Measurements from ENCODE around the gene LONP2. TPM values are rescaled to one million over a fixed set of nuclear protein-coding genes. Genes with fewer than 3 reads are reported as not detected.
A peak's percentile ranks its signal among the peaks of the same experiment; 100 is the strongest.

LONP2 gene
- polyA plus RNA-seq, 1 experiment, result 34.1 TPM

DNA sequence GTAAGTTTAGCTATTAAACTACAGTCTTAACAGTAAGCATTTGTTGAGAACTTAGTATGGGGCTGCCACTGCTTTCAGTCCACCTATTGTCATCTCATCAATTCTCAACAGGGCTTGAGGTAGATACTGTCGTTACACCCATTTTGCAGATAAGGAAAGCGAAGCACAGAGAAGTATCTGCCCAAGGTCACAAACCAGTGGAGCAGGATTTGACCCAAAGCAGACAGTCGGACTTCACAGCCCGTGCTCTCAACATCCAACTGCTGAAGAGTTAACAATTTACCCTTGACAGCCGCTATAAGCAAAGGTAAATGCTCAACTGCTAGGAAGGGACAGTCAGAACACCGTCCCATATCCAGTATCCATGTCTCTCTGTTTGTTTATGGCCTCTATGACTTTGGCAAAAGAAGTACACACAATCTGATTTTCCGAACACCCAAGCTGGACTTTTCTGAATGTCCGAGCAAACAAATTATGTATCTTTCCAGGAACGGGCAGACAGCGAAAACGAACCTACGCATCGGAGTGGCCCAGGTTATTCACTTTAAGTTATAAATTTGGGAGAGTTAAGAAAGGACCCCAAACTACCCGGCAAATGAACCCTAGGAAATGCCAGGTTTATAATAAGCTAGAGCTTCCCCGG is 139.9 kb downstream of the LONP2 start:
- Histone ChIP-seq H3K36me3 (ENCODE audit: control insufficient read depth, insufficient read depth, low read length) (no peaks in the 10 kb centered on the region), H3K27me3 (ENCODE audit: control insufficient read depth, insufficient read depth, low read length) (no peaks in the 10 kb centered on the region), H3K4me3 (ENCODE audit: low read depth, low read length) (peak overlapping the region; percentile 83)
- DNase-seq (ENCODE audit: low read depth), result no peak
- ChIA-PET POLR2A (interaction anchor here (0.7 kb wide), 1 partner anchor 122 kb away, joined by 3 read pairs; no protein-coding TSS in a partner anchor), CTCF (interaction anchor here (0.8 to 1.6 kb wide), 3 partner anchors 14 to 244 kb away, joined by 3 to 7 read pairs (median 3); no protein-coding TSS in a partner anchor)
- no peak for TF ChIP-seq CTCF (IDR thresholded peaks at IDR 0.05; ENCODE audit: insufficient read depth, low read depth, low read length)

DNA sequence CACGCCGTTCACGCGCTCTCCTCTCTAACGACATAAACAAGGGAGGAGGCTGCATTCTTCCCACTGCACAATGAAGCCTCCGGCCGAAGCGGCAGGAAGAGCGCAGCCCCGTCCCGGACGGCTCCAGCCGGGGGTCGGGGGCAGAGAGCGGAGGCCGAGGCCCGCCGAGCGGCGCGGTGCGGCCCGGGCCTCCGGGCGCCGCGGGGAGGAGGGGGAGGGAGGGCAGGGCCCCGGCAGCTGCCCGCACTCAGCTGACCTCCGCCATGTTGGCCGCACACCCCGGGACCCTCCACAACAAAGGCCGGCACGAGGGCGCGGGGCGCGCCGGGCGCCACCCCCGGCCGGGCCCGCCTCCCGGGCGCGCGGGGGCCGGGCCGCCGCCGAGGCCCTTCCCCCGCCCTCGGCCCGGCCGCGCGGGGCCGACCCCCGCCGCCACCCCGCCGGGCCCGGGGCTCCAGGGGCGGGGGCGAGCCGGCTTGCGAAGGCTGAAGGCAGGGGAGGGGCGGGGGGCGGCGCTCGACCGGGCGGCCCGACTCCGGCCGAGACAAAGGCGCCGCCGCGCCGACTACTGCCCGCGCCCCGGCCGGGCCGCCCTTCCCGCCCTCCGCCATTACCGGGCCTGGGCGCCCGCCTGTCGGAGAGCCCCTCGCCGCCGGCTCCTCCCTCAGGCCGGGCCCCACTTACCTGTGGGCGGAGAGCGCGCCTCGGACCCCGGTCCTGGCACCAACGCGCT is 140.6 kb downstream of the LONP2 start:
- DNase-seq (ENCODE audit: low read depth), result no peak
- Histone ChIP-seq H3K4me3 (ENCODE audit: low read depth, low read length) (peak overlapping the region; percentile 83), H3K27me3 (ENCODE audit: control insufficient read depth, insufficient read depth, low read length) (no peaks in the 10 kb centered on the region), H3K36me3 (ENCODE audit: control insufficient read depth, insufficient read depth, low read length) (no peaks in the 10 kb centered on the region)
- POLR2A ChIA-PET, result no interaction called here
- no peak for TF ChIP-seq CTCF (IDR thresholded peaks at IDR 0.05; ENCODE audit: insufficient read depth, low read depth, low read length)
- CTCF ChIA-PET, result interaction anchor here (0.8 to 1.6 kb wide), 5 partner anchors 15 to 246 kb away, joined by 3 to 7 read pairs (median 3); no protein-coding TSS in a partner anchor

DNA sequence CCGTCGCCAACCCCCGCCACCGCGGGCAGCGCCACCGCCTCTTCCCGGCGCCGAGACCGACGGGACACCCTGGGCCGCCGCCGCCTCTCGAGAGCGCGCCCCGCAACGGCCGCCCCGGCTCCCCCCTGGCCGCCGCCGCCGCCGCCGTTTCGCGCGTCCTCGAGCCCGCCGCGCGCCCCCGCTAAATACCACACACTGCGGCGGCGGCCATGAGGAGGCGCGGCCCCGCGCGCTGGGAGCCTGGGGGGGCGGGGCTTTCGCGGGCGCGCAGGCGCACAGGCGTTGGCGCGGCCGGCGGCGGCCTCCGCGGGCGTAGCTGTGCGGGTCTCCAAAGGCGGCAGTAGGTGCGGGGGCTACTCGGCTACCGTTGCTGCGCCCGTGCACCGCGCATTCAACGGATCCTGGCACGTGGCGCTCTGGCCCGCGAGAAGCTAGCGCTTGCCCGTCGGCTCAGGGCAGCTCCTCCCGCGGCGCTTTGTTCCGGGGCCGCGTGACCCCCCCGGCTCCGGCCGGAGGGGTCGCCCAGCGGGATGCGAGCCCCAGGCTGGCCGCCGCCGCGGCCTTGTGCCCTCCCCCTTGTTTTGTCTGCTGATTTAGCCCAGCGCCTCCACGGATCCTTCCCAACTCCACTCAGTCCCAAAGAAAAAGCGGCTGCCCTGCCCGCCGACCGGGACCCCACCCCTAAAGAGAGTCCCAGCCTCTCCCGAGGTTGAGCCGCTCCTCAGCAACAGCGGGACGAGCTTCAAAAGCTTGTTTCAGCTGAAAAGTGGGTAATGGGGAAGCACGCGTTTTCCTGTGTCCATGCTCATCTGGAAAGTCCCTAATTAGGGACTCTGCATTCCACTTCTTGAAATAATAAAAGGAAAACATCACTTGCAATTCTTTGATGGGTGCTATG is 141.4 kb downstream of the LONP2 start, which contains the start of gene SIAH1:
TSS of gene SIAH1 (minus strand) at position 161 of the 898 bp plus-strand sequence. CDS start 22,985 bp downstream, outside the sequence.
- CTCF ChIA-PET, result interaction anchor here (1.0 to 1.3 kb wide), 3 partner anchors 10 to 245 kb away, joined by 3 read pairs; no protein-coding TSS in a partner anchor
- POLR2A ChIA-PET, result no interaction called here
- DNase-seq (ENCODE audit: low read depth), result peak; percentile 56
- H3K36me3 ChIP-seq (ENCODE audit: control insufficient read depth, insufficient read depth, low read length), result no peaks in the 10 kb centered on the region
- H3K27me3 ChIP-seq (ENCODE audit: control insufficient read depth, insufficient read depth, low read length), result no peaks in the 10 kb centered on the region
- no peak for TF ChIP-seq CTCF (IDR thresholded peaks at IDR 0.05; ENCODE audit: insufficient read depth, low read depth, low read length)
- peak within 1 kb of the TSS; percentile 83 for H3K4me3 ChIP-seq (ENCODE audit: low read depth, low read length)

GRCh38 chr16:48386559-48387312 is 142.6 kb downstream of the LONP2 start:
- no peaks in the 10 kb centered on the region for H3K27me3 ChIP-seq (ENCODE audit: control insufficient read depth, insufficient read depth, low read length)
- no peak overlapping the region for H3K4me3 ChIP-seq (ENCODE audit: low read depth, low read length)
- ChIA-PET CTCF (interaction anchor here (1.1 to 1.4 kb wide), 2 partner anchors 9 to 237 kb away, joined by 3 to 5 read pairs; no protein-coding TSS in a partner anchor), POLR2A (no interaction called here)
- no peaks in the 10 kb centered on the region for H3K36me3 ChIP-seq (ENCODE audit: control insufficient read depth, insufficient read depth, low read length)
- TF ChIP-seq CTCF (IDR thresholded peaks at IDR 0.05; ENCODE audit: insufficient read depth, low read depth, low read length), result no peak
- DNase-seq (ENCODE audit: low read depth), result no peak
